ENCODE results near the gene SLC35B2. TPM values are rescaled to one million over a fixed set of nuclear protein-coding genes. Genes with fewer than 3 reads are reported as not detected.

Gene SLC35B2
- total and polyA plus RNA-seq, 11 donors: 10.2 to 36.7 (median 26.4) TPM

- H3K27ac ChIP-seq: peak overlapping the region in 4 of 12 donors; percentile 41 to 93 (median 81)
- WGBS, 4 donors: 38 to 56% (median 48%) methylated on average over 9 of the region's 9 CpGs
Measured at GRCh38 chr6:44263354-44264100, 6.2 kb upstream of the SLC35B2 start.

GRCh38 chr6:44262467-44263353, 5.4 kb upstream of the SLC35B2 start:
- DNase-seq: peak in 1 of 5 donors; percentile 27
- Histone ChIP-seq H3K9me3 (no peaks in the 10 kb centered on the region), H3K4me1 (peaks cover 2 to 51% (median 28%) of the 10 kb centered on the region in 12 donors), H3K27me3 (peaks cover 0 to under 1% (median 0%) of the 10 kb centered on the region in 9 donors), H3K4me3 (peak overlapping the region in 7 of 12 donors; percentile 72 to 96 (median 81)), H3K27ac (peak overlapping the region in 3 of 12 donors; percentile 80 to 93 (median 82)), H3K36me3 (peaks cover 0 to 40% (median 6%) of the 10 kb centered on the region in 9 donors)
- intact Hi-C loops (cut with DNase I): loop anchor here in 1 of 10 donors (10.0 kb wide), 1 partner anchor 192 kb away; no protein-coding TSS in a partner anchor
- TF ChIP-seq CTCF (IDR thresholded peaks at IDR 0.05): no peak
- no peak for TF ChIP-seq POLR2A (IDR thresholded peaks at IDR 0.05)
- no peak for ATAC-seq
- 68 to 84% (median 73%) methylated on average over 5 to 7 of the region's 7 CpGs for WGBS, 4 donors

More at GRCh38 chr6:44263354-44264100, 6.2 kb upstream of the SLC35B2 start:
- peaks cover 0 to 36% (median 6%) of the 10 kb centered on the region in 9 donors for H3K36me3 ChIP-seq
- peak overlapping the region in 8 of 12 donors; percentile 72 to 96 (median 86) for H3K4me3 ChIP-seq
- H3K27me3 ChIP-seq: peaks cover 0 to 9% (median 0%) of the 10 kb centered on the region in 9 donors
- intact Hi-C loops (cut with DNase I): loop anchor here in 1 of 10 donors (10.0 kb wide), 1 partner anchor 191 kb away; no protein-coding TSS in a partner anchor
- peaks cover 0 to 45% (median 26%) of the 10 kb centered on the region in 12 donors for H3K4me1 ChIP-seq
- DNase-seq: peak in 1 of 5 donors; percentile 25
- H3K9me3 ChIP-seq: no peaks in the 10 kb centered on the region
- peak in 1 of 4 donors; percentile 29 for ATAC-seq
- TF ChIP-seq CTCF (IDR thresholded peaks at IDR 0.05): no peak
- TF ChIP-seq POLR2A (IDR thresholded peaks at IDR 0.05): no peak

GRCh38 chr6:44261581-44261980, 4.3 kb upstream of the SLC35B2 start:
- Histone ChIP-seq H3K27ac (no peak overlapping the region), H3K36me3 (peaks cover 0 to 40% (median 6%) of the 10 kb centered on the region in 9 donors), H3K27me3 (no peaks in the 10 kb centered on the region), H3K9me3 (no peaks in the 10 kb centered on the region), H3K4me3 (no peak overlapping the region), H3K4me1 (peaks cover 3 to 56% (median 32%) of the 10 kb centered on the region in 12 donors)
- 95 to 98% (median 97%) methylated on average over 8 of the region's 8 CpGs; no CpG with 5 or more reads in 1 of the 4 donors for WGBS, 4 donors
- TF ChIP-seq POLR2A (IDR thresholded peaks at IDR 0.05): no peak
- no peak for TF ChIP-seq CTCF (IDR thresholded peaks at IDR 0.05)
- no peak for ATAC-seq
- intact Hi-C loops (cut with DNase I): loop anchor here in 1 of 10 donors (10.0 kb wide), 1 partner anchor 193 kb away; no protein-coding TSS in a partner anchor
- DNase-seq: peak in 1 of 5 donors; percentile 19
